Transverse colon (tissue), 4 donors: ENCODE data around the gene CADM4. TPM values are rescaled to one million over a fixed set of nuclear protein-coding genes. Genes with fewer than 3 reads are reported as not detected.

Experiments
- DNase-seq: peaks from one replicate; pipeline ENCODE4 v3.0.0-alpha.2; 2019
- H3K27ac ChIP-seq, 4 donors: fragments of 200-600 bp; sonication (generic); 2 replicates each; pipeline ENCODE4 v1.5.1; 2016 to 2018; ENCODE audit warnings: inconsistent platforms in 4 of 4
- H3K27me3 ChIP-seq: fragments of 200-600 bp; sonication (generic); 2 replicates; pipeline ENCODE4 v1.5.1; 2017; ENCODE audit warnings: inconsistent platforms
- H3K36me3 ChIP-seq, 4 donors: fragments of 200-600 bp; sonication (generic); 2 replicates each; pipeline ENCODE4 v1.5.1; 2017 to 2019; ENCODE audit warnings: inconsistent platforms in 4 of 4
- H3K4me1 ChIP-seq, 4 donors: fragments of 200-600 bp; sonication (generic); 2 replicates each; pipeline ENCODE4 v1.5.1; 2017 to 2020; ENCODE audit warnings: inconsistent platforms in 4 of 4
- H3K4me3 ChIP-seq, 4 donors: fragments of 200-600 bp; sonication (generic); 1 replicate in 1 of 4; 2 replicates in 3 of 4; pipeline versions ENCODE4 v1.5.1 to v1.6.1; 2017 to 2019; ENCODE audit warnings: inconsistent platforms in 4 of 4
- H3K9me3 ChIP-seq, 2 donors: fragments of 200-600 bp; sonication (generic); 2 replicates each; pipeline ENCODE4 v1.5.1; 2017 to 2019; ENCODE audit warnings: inconsistent platforms in 2 of 2
- CTCF ChIP-seq, 5 experiments: fragments of 200-600 bp in 3 of 5; fragments of 450-650 bp in 2 of 5; sonication (generic) in 3 of 5; IDR thresholded peaks; 1 replicate in 2 of 5; 2 replicates in 3 of 5; pipeline ENCODE4 v1.5.1; 2016 to 2017; ENCODE audit warnings: antibody characterized with exemption in 5 of 5, inconsistent platforms in 3 of 5, mild to moderate bottlenecking in 2 of 5, moderate library complexity in 1 of 5
- EP300 ChIP-seq: sonication (generic); formaldehyde crosslinking; IDR thresholded peaks from one replicate; pipeline ENCODE4 v1.6.1; 2017; ENCODE audit warnings: antibody characterized with exemption, low read depth
- POLR2A ChIP-seq: fragments of 450-650 bp; IDR thresholded peaks from one replicate; pipeline ENCODE4 v1.6.1; 2016; ENCODE audit warnings: antibody characterized with exemption, mild to moderate bottlenecking, moderate library complexity
- POLR2AphosphoS5 ChIP-seq, 3 donors: sonication (generic); formaldehyde crosslinking; IDR thresholded peaks; one replicate each; pipeline ENCODE4 v1.6.1; 2016; ENCODE audit warnings: antibody characterized with exemption in 3 of 3
- WGBS, 2 donors: methylation state at CpG; one replicate each; pipeline ENCODE4 v1.1.5; 2018; ENCODE audit warnings: low coverage in 1 of 2; 5-methylcytosine and 5-hydroxymethylcytosine counted together
- in situ Hi-C, 4 donors: fragments of 200-750 bp; cut with MboI; loops; one replicate each; pipeline versions ENCODE4 v1.15.0 to v1.15.1; 2017; ENCODE audit warnings: low sequenced_read_pairs in 3 of 4, low pct_ligation_motif_present in 1 of 4, low pct_unique_long_range_greater_than_20kb in 1 of 4
- intact Hi-C: fragments of 100-400 bp; cut with DNase I; formaldehyde crosslinking; loops from one replicate; pipeline ENCODE4 v1.15.1; 2023; ENCODE audit warnings: low total_unique reads
- total RNA-seq, 4 donors: library from RNA; depleted of rRNA; stranded (reverse); fragments of >200 nt; gene quantifications; one replicate each; pipeline ENCODE4 v1.1.0, GENCODE V29; 2016

Gene CADM4
- total RNA-seq, 4 donors from 2014 or later = 2.5 to 4.0 (median 3.7) TPM; not detected in 1

GRCh38 chr19:43626838-43627237 is 12.8 kb downstream of the CADM4 start:
- Histone ChIP-seq H3K4me1 (peaks cover 0 to 10% (median 3%) of the 10 kb centered on the region in 4 donors), H3K9me3 (no peaks in the 10 kb centered on the region), H3K27ac (no peak overlapping the region), H3K36me3 (no peaks in the 10 kb centered on the region), H3K4me3 (no peak overlapping the region), H3K27me3 (no peaks in the 10 kb centered on the region)
- WGBS, 2 donors = 64% methylated on average over 17 of the region's 17 CpGs; no CpG with 5 or more reads in 1 of the 2 donors
- TF ChIP-seq CTCF (IDR thresholded peaks at IDR 0.05) = no peak
- DNase-seq = no peak
- in situ Hi-C loops (no loop called here), intact Hi-C loops (no loop called here)

GRCh38 chr19:43625918-43626579 is 13.6 kb downstream of the CADM4 start:
- H3K9me3 ChIP-seq = no peaks in the 10 kb centered on the region
- in situ Hi-C loops (no loop called here), intact Hi-C loops (no loop called here)
- H3K4me3 ChIP-seq = no peak overlapping the region
- H3K27ac ChIP-seq = no peak overlapping the region
- WGBS, 2 donors = 54 to 79% methylated on average over 17 to 32 of the region's 32 CpGs
- H3K36me3 ChIP-seq = no peaks in the 10 kb centered on the region
- H3K4me1 ChIP-seq = peaks cover 0 to 10% (median 3%) of the 10 kb centered on the region in 4 donors
- no peak for DNase-seq
- TF ChIP-seq POLR2A (no peak), POLR2AphosphoS5 (IDR thresholded peaks at IDR 0.05) (no peak), CTCF (IDR thresholded peaks at IDR 0.05) (no peak), EP300 (no peak)
- no peaks in the 10 kb centered on the region for H3K27me3 ChIP-seq

- peak in 1 of 5 experiments; percentile 26 for TF ChIP-seq CTCF (IDR thresholded peaks at IDR 0.05)
- no peak for TF ChIP-seq EP300
- no peak for TF ChIP-seq POLR2AphosphoS5 (IDR thresholded peaks at IDR 0.05)
- no peak for TF ChIP-seq POLR2A
- 47% methylated on average over 17 of the region's 30 CpGs; no CpG with 5 or more reads in 1 of the 2 donors for WGBS, 2 donors
- Histone ChIP-seq H3K27ac (no peak overlapping the region), H3K27me3 (no peaks in the 10 kb centered on the region), H3K4me1 (peaks cover 0 to 15% (median 8%) of the 10 kb centered on the region in 4 donors), H3K36me3 (no peaks in the 10 kb centered on the region), H3K9me3 (no peaks in the 10 kb centered on the region), H3K4me3 (no peak overlapping the region)
- DNase-seq = peak; percentile 82
- in situ Hi-C loops = no loop called here
- intact Hi-C loops = no loop called here
Measured at GRCh38 chr19:43624933-43625332, 14.7 kb downstream of the CADM4 start.

- 90 to 91% methylated on average over 18 to 35 of the region's 35 CpGs for WGBS, 2 donors
- in situ Hi-C loops (no loop called here), intact Hi-C loops (no loop called here)
- TF ChIP-seq EP300 (no peak), POLR2A (no peak), POLR2AphosphoS5 (IDR thresholded peaks at IDR 0.05) (no peak), CTCF (IDR thresholded peaks at IDR 0.05) (no peak)
- Histone ChIP-seq H3K27me3 (no peaks in the 10 kb centered on the region), H3K4me1 (peaks cover 0 to 15% (median 8%) of the 10 kb centered on the region in 4 donors), H3K9me3 (no peaks in the 10 kb centered on the region), H3K4me3 (no peak overlapping the region), H3K27ac (no peak overlapping the region), H3K36me3 (no peaks in the 10 kb centered on the region)
- DNase-seq = no peak
Measured at GRCh38 chr19:43623889-43624670, 15.6 kb downstream of the CADM4 start.
